GM19467 (cell line): ENCODE measurements around the gene CERS1.
"Not testable (repeated sequence)": the region's sequence is repeated elsewhere in the genome, so short reads cannot be mapped to it uniquely, and the experiment has no call there.

Source experiments
- ATAC-seq: cut with Tn5 transposase; IDR thresholded peaks from one replicate; pipeline ENCODE4 v1.9.1; 2021; ENCODE audit warnings: mild to moderate bottlenecking, moderate library complexity; ENCODE audit not compliant: unreplicated experiment

Gene CERS1

GRCh38 chr19:18919086-18919899 is 23.3 kb upstream of the CERS1 start, which contains the start of the genes COPE and DDX49:
TSS of gene COPE (minus strand) at chr19:18919387. CDS start at chr19:18919348, 39 bp downstream.
TSS of gene DDX49 (plus strand) at chr19:18919715. CDS start at chr19:18919742, 27 bp downstream.
- peak; percentile 90 for ATAC-seq

DNA sequence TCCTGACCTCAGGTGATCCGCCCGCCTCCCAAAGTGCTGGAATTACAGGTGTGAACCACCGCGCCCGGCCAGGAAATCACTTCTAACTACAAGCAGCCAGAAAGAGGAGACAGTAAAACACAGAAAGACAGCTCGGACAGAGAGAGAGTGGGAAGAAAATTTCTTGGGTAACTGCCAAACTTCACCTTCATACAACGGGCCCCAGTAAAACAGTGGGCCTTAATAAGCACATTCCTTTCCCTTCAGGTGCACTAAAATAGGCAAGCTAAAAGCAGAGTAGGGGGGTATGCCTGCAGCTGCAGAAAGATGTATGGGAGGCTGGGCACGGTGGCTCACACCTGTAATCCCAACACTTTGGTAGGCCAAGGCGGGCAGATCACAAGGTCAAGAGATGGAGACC is 21.6 kb upstream of the CERS1 start:
- not testable (repeated sequence) for ATAC-seq

GRCh38 chr19:18915639-18916038 is 19.7 kb upstream of the CERS1 start:
- no peak for ATAC-seq

DNA sequence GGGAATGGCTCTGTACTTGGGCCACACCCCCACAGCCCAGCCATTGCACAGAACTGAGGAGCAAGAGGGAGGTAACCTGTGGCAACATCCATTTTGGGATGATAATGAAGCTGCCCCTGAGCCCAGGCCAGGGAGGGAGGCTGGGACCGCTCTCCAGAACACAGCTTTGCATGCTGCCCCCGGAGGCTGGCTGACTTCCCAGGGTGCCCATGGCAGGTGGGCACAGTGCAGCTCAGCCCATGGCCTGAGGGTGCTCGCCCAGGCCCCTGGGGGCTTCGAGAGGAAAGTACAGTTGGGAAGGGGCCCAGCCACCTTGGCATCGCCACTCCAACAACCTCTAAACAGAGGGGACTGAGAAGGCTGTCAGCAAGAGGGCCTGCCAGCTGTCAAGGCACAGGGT is 17.5 kb upstream of the CERS1 start:
- no peak for ATAC-seq

GRCh38 chr19:18912933-18913332 is 17.0 kb upstream of the CERS1 start:
- no peak for ATAC-seq

DNA sequence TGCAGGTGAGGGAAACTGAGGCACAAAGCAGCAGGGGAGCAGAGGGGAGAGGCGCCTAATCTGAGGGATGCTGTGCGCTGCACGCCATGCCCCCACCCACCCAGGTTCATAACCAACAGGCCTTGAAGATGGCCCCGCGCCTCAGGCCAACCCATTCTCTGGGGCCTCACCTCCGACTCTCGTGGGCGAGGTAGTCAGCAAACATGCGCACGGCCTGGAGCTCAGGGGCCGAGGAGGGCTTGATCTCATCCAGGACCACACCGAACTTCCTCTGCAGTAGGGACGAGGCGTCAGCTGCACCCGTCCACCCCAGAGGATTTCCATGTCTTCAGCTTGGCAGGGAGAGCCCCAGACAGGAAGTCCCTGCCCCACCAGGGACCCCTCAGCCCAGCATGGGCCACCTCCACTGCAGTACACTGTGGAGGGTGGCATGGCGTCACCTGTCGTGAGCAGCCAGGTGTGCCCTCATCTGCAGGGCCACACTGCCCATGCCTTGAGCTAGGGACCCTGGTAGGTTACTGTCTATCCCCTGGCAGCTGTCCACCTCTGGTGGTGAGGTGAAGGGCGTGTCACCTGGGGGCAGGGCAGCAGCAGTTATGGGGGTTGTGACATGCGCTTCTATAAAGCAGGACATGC is 15.0 kb upstream of the CERS1 start:
- no peak for ATAC-seq

- no peak for ATAC-seq
Measured at GRCh38 chr19:18910010-18910409, 14.1 kb upstream of the CERS1 start.

- no peak for ATAC-seq
Measured at GRCh38 chr19:18908917-18909619, 13.1 kb upstream of the CERS1 start.

- no peak for ATAC-seq
Measured at GRCh38 chr19:18906605-18907519, 10.9 kb upstream of the CERS1 start.

DNA sequence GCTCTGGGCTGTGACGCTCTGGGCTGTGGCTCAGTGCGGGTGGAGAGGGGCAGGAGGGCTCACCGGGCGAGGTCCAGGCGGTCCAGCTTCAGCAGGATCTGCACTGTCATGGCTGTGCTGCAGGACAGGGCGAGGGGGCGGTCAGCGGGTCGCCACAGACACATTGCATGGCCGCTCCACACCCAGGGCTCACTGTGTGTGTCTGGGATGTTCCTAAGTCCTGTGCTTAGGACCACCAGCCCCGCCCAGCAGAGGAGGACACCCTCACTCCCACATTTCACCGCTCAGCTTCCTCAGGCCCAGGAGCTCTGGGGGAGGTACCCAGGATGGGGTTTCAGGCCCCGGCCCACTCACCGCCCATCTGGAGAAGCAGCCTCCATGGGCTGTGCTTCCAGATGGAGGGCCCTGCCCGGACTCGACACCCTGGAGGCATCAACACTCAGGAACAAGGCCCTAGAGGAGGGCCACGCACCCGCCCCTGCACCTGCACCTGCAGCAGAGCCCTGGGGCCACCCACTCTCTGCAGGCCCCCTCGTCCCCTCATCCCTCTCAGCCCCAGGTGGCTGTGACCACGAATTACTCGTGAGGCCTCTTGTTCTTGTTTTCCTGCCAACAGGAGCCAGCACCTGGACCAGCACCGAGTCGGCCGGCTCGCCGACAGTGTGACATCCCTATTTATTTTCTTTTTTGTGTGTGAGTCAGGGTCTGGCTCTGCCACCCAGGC is 9.7 kb upstream of the CERS1 start:
- ATAC-seq, result no peak

- ATAC-seq, result no peak
Measured at GRCh38 chr19:18905058-18905456, 9.1 kb upstream of the CERS1 start.

DNA sequence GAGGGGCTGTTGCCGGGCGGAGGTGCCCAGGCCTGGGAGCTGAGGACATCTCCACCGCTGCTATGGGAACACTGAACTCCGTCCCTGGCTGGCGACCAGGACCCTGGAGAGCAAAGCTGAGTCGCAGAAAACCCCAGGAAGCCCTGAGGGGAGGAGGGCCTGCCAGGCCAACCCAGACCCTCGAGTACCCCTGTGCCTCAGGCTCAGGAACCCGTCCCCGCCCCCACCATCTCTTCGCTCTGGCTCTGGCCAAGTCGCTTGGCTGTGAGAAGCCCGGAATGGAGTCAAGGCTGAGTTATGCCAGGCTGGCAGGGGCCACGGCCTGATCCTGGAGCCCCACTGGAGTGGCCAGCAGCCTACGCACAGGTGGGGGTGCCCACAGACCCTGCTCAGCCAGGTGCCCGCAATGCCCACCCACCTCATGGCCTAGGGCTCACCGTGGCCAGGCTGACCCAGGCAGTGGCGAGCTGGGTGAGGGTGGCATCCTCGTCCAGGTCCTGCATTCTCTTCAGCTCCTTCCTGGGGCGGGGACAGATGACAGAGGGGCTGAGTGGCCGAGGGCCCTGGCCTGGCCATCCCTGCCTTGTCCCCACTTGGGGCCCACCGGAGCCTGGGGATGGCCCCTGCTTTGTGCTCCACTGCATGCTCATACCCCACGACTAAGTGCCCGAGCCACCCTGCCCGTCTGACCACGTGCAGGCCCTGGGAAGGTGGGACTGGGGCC is 8.5 kb upstream of the CERS1 start:
- no peak for ATAC-seq

GRCh38 chr19:18903156-18904037 is 7.4 kb upstream of the CERS1 start:
- ATAC-seq, result no peak

- ATAC-seq, result not testable (repeated sequence)
Measured at GRCh38 chr19:18902519-18902918, 6.6 kb upstream of the CERS1 start.

DNA sequence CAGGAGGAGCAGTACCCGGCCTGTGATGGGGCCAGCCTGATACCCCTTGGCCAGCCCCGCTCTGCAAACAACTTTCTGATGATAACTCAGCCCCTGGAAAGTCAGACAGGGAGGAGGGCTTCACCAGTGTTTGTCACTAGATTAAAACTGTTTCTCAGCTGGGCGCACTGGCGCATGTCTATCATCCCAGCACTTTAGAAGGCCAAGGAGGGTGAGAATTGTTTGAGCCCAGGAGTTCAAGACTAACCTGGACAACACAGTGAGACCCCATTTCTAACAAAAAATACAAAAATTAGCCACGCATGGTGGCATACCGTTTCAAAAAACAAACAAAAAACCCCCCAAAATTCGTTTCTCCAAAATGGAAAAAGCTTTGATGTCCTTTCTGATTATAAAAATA is 5.5 kb upstream of the CERS1 start:
- ATAC-seq, result no peak

DNA sequence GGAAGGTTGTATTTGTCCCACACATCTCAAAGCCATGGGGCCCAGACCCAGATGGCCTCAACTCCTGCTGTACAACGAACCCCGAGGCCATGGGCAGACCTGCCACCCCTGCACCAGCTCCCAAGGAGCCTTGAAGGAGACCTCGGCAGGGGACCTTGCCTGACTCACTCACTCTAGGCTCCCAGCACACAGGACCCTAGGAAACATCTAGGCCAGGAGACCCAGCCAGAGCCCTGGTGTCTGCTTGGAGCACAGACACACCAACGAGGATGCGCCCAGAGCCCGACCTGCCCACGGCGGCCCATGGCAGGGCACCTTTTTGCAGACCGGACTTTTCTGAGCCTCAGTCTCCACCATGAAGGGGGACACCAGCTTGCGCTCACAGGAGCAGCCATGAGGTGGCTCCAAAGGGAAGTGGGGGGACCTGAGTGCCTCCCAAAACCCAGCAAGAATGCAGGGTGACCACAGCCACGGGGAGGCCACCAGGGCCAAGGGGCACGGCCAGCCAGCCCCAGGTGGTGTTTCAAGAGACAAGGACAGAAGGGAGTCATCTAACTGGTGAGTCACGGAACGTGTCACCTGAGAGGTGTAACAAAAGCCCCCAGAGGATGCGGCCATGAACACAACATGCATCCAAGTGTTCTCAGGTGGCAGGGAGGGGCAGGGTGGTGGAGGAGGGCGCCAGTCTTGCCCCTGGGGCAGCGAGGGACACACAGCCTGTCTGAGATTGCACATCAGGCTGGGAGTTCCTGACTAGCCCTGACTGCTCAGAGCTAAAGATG is 4.9 kb upstream of the CERS1 start:
- no peak for ATAC-seq
